ENCODE data around the gene PATE3. TPM values are rescaled to one million over a fixed set of nuclear protein-coding genes. Genes with fewer than 3 reads are reported as not detected.

The PATE3 gene
- total and polyA plus RNA-seq, 8 donors, result not detected

GRCh38 chr11:125833016-125833415 is 45.1 kb downstream of the PATE3 start, which contains the start of gene PATE4:
TSS of gene PATE4 (plus strand) at chr11:125833316. CDS start at chr11:125833360, 44 bp downstream.
- no peaks in the 10 kb centered on the region for H3K36me3 ChIP-seq
- H3K4me3 ChIP-seq, result no peak within 1 kb of the TSS
- H3K27me3 ChIP-seq, result no peaks in the 10 kb centered on the region
- no peak for TF ChIP-seq POLR2AphosphoS5 (IDR thresholded peaks at IDR 0.05)
- no peak for TF ChIP-seq POLR2A (IDR thresholded peaks at IDR 0.05)
- TF ChIP-seq EP300 (IDR thresholded peaks at IDR 0.05), result no peak
- TF ChIP-seq CTCF (IDR thresholded peaks at IDR 0.05), result no peak
- WGBS, 5 donors, result 16 to 41% (median 19%) methylated on average over 3 of the region's 3 CpGs
- peaks cover 0 to 23% (median 15%) of the 10 kb centered on the region in 4 donors for H3K9me3 ChIP-seq
- H3K27ac ChIP-seq, result no peak within 1 kb of the TSS
- H3K4me1 ChIP-seq, result no peaks in the 10 kb centered on the region
- no peak for DNase-seq
- intact Hi-C loops (cut with DNase I; ENCODE audit: low total_unique reads), result no loop called here

GRCh38 chr11:125835748-125836147 is 47.8 kb downstream of the PATE3 start:
- intact Hi-C loops (cut with DNase I; ENCODE audit: low total_unique reads), result no loop called here
- WGBS, 5 donors, result 70 to 86% (median 72%) methylated on average over 6 of the region's 6 CpGs
- H3K36me3 ChIP-seq, result no peaks in the 10 kb centered on the region
- TF ChIP-seq CTCF (IDR thresholded peaks at IDR 0.05), result no peak
- no peak for TF ChIP-seq POLR2AphosphoS5 (IDR thresholded peaks at IDR 0.05)
- TF ChIP-seq EP300 (IDR thresholded peaks at IDR 0.05), result no peak
- no peak for TF ChIP-seq POLR2A (IDR thresholded peaks at IDR 0.05)
- no peaks in the 10 kb centered on the region for H3K27me3 ChIP-seq
- H3K4me1 ChIP-seq, result no peaks in the 10 kb centered on the region
- no peak overlapping the region for H3K27ac ChIP-seq
- no peak for DNase-seq
- peaks cover 0 to 22% (median 14%) of the 10 kb centered on the region in 4 donors for H3K9me3 ChIP-seq
- H3K4me3 ChIP-seq, result no peak overlapping the region

Other genes starting within 250 kb of the PATE3 start
- 100 to 1,000 TPM in 4 of 5 donors, 10 to 100 TPM in 1; 52.5 to 169 (median 106) TPM for gene EI24, start 218.7 kb upstream of the PATE3 start, total RNA-seq
- 10 to 100 TPM; 42.8 to 70.1 (median 61.4) TPM for gene EI24, start 218.7 kb upstream of the PATE3 start, polyA plus RNA-seq
- gene STT3A, start 195.3 kb upstream of the PATE3 start, total RNA-seq, result 100 to 1,000 TPM in 1 of 5 donors, 10 to 100 TPM in 4; 19.4 to 113 (median 60.1) TPM
- gene STT3A, start 195.3 kb upstream of the PATE3 start, polyA plus RNA-seq, result 10 to 100 TPM; 24.3 to 35.6 (median 29.9) TPM
- gene CHEK1, start 163.0 kb upstream of the PATE3 start, total RNA-seq, result 10 to 100 TPM in 1 of 5 donors, 1 to 10 TPM in 2, under 1 TPM in 1, not detected in 1; 0.14 to 19.3 (median 1.2) TPM
- 1 to 10 TPM; 3.4 to 5.2 (median 5.2) TPM for gene CHEK1, start 163.0 kb upstream of the PATE3 start, polyA plus RNA-seq
- not detected for gene ACRV1, start 107.3 kb upstream of the PATE3 start, total RNA-seq
- gene ACRV1, start 107.3 kb upstream of the PATE3 start, polyA plus RNA-seq, result not detected
- gene PATE1, start 41.8 kb upstream of the PATE3 start, total RNA-seq, result not detected
- gene PATE1, start 41.8 kb upstream of the PATE3 start, polyA plus RNA-seq, result not detected
- gene PATE2, start 9.3 kb upstream of the PATE3 start, total RNA-seq, result not detected
- not detected for gene PATE2, start 9.3 kb upstream of the PATE3 start, polyA plus RNA-seq
- gene PATE4, start 45.2 kb downstream of the PATE3 start, total RNA-seq, result not detected
- gene PATE4, start 45.2 kb downstream of the PATE3 start, polyA plus RNA-seq, result not detected
- gene HYLS1, start 99.5 kb downstream of the PATE3 start, total RNA-seq, result 1 to 10 TPM in 2 of 5 donors, under 1 TPM in 2, not detected in 1; 0.87 to 6.6 (median 1.9) TPM
- 1 to 10 TPM; 2.9 to 4.5 (median 3.8) TPM for gene HYLS1, start 99.5 kb downstream of the PATE3 start, polyA plus RNA-seq
- 10 to 100 TPM in 1 of 5 donors, 1 to 10 TPM in 3, under 1 TPM in 1; 0.58 to 15.1 (median 4.0) TPM for gene PUS3, start 115.1 kb downstream of the PATE3 start, total RNA-seq
- 10 to 100 TPM; 10.3 to 11.2 (median 10.7) TPM for gene PUS3, start 115.1 kb downstream of the PATE3 start, polyA plus RNA-seq
- gene DDX25, start 116.4 kb downstream of the PATE3 start, total RNA-seq, result 1 to 10 TPM in 1 of 5 donors, under 1 TPM in 2, not detected in 2; under 0.01 to 1.0 (median 0.92) TPM
- gene DDX25, start 116.4 kb downstream of the PATE3 start, polyA plus RNA-seq, result under 1 TPM in 2 of 3 donors, not detected in 1; 0.25 to 0.30 TPM
- gene VSIG10L2, start 157.9 kb downstream of the PATE3 start, total RNA-seq, result not detected
- gene VSIG10L2, start 157.9 kb downstream of the PATE3 start, polyA plus RNA-seq, result 1 to 10 TPM in 1 of 3 donors, under 1 TPM in 1, not detected in 1; 0.35 to 1.4 TPM

Data from stomach (tissue), 9 donors.